K562 (cell line): ENCODE data around the gene TUBB6. TPM values are rescaled to one million over a fixed set of nuclear protein-coding genes. Genes with fewer than 3 reads are reported as not detected.
A peak's percentile ranks its signal among the peaks of the same experiment; 100 is the strongest.

ENCODE experiments used
- CEBPG ChIP-seq, 3 experiments: fragments of 200-800 bp in 1 of 3; sonication (Bioruptor generic) in 1 of 3; sonication (generic) in 1 of 3; formaldehyde crosslinking in 1 of 3; IDR thresholded peaks in 2 of 3; conservative IDR thresholded peaks in 1 of 3; 2 replicates each; pipeline versions ENCODE4 v1.6.1 to v1.8.0; 2016 to 2022; ENCODE audit warnings: missing compliant biosample characterization in 2 of 3, missing genetic modification characterization in 2 of 3, mild to moderate bottlenecking in 1 of 3, missing genetic modification reagents in 1 of 3
- JUND ChIP-seq, 2 experiments: IDR thresholded peaks; 2 replicates in 1 of 2; 3 replicates in 1 of 2; pipeline ENCODE4 v1.6.1; 2011; ENCODE audit warnings: borderline replicate concordance in 2 of 2, low read depth in 2 of 2, low read length in 2 of 2, improper control_type of control experiment in 1 of 2, missing biosample characterization in 1 of 2, missing genetic modification characterization in 1 of 2, missing genetic modification reagents in 1 of 2
- L3MBTL2 ChIP-seq: fragments of 450-650 bp; IDR thresholded peaks from 2 replicates; pipeline ENCODE4 v1.6.1; 2016; ENCODE audit warnings: mild to moderate bottlenecking, moderate library complexity
- MAZ ChIP-seq, 2 experiments: fragments of 450-650 bp in 1 of 2; sonication (generic) in 1 of 2; formaldehyde crosslinking; IDR thresholded peaks in 1 of 2; conservative IDR thresholded peaks in 1 of 2; 2 replicates each; pipeline versions ENCODE4 v1.4.0 to v1.5.0; 2020; ENCODE audit warnings: mild to moderate bottlenecking in 1 of 2, missing genetic modification reagents in 1 of 2
- MGA ChIP-seq: fragments of 450-650 bp; IDR thresholded peaks from 2 replicates; pipeline ENCODE4 v1.6.1; 2016; ENCODE audit warnings: mild to moderate bottlenecking, moderate library complexity
- RBFOX2 ChIP-seq: fragments of 200-400 bp; formaldehyde crosslinking; IDR thresholded peaks from 2 replicates; pipeline ENCODE4 v1.6.1; 2017; ENCODE audit warnings: low read depth, mild to moderate bottlenecking, low read length, moderate library complexity
- SMAD4 ChIP-seq: fragments of 250-450 bp; sonication (Bioruptor Pico); conservative IDR thresholded peaks from 2 replicates; pipeline ENCODE4 v1.8.0; 2021; ENCODE audit warnings: inconsistent platforms, mild to moderate bottlenecking, moderate library complexity
- SMARCA4 ChIP-seq: fragments of 450-650 bp; IDR thresholded peaks from 2 replicates; pipeline ENCODE4 v1.6.1; 2016
- SREBF2 ChIP-seq: sonication (generic); formaldehyde crosslinking; IDR thresholded peaks from 2 replicates; pipeline ENCODE4 v1.4.0; 2020; ENCODE audit warnings: mild to moderate bottlenecking, missing genetic modification reagents
- ZBTB33 ChIP-seq: sonication (generic); formaldehyde crosslinking; IDR thresholded peaks from 2 replicates; pipeline ENCODE4 v1.8.1; 2023; ENCODE audit warnings: mild to moderate bottlenecking, missing genetic modification reagents
- ZNF174 ChIP-seq: fragments of 250-450 bp; sonication (Bioruptor Pico); IDR thresholded peaks from 2 replicates; pipeline ENCODE4 v1.4.0; 2020; ENCODE audit warnings: mild to moderate bottlenecking
- ZNF280B ChIP-seq: fragments of 250-450 bp; sonication (Bioruptor Pico); IDR thresholded peaks from 2 replicates; pipeline ENCODE4 v1.5.1; 2021; ENCODE audit warnings: mild to moderate bottlenecking
- polyA plus RNA-seq, 8 experiments: library from polyadenylated mRNA; depleted of rRNA in 4 of 8; stranded (reverse) in 5 of 8; unstranded in 3 of 8; fragments of >200 nt; fragmentation: Nextera tagmentation in 2 of 8; fragmentation: Illumina TruSeq in 1 of 8; extraction: Ambion mirVana in 2 of 8; extraction: Trizol in 1 of 8; gene quantifications; 2 replicates each; pipeline versions ENCODE4 v1.2.1 to v1.2.3, GENCODE V29; 2011 to 2014; ENCODE audit warnings: inconsistent platforms in 1 of 8, missing spikeins in 1 of 8
- total RNA-seq, 7 experiments: library from RNA; depleted of rRNA in 6 of 7; stranded (reverse); fragments of >200 nt in 6 of 7; fragmentation: Illumina TruSeq in 2 of 7; extraction: Trizol in 2 of 7; gene quantifications; 2 replicates each; pipeline versions ENCODE4 v1.2.1 to v1.2.3, GENCODE V29; 2011 to 2021; ENCODE audit warnings: low replicate concordance in 1 of 7

TUBB6 gene
- total and polyA plus RNA-seq, 9 of the 15 experiments (the other 6 are each of a cell fraction or from before 2014, with no cell fraction given) = 43.9 to 404 (median 81.1) TPM

GRCh38 chr18:12296087-12296403 lies 12.0 kb upstream of the TUBB6 start (continued):
- TF ChIP-seq ZBTB33 (CRISPR knock-in tag) (peak; percentile 29; the same call in 1 of the 2 replicates), ZNF280B (no peak), SMAD4 (CRISPR knock-in tag) (0 out of 2 replicates have a peak, but pooled peaks have one; percentile 44), CEBPG (CRISPR knock-in tag; IDR thresholded peaks at IDR 0.05) (no peak), CEBPG (tag; conservative IDR thresholded peaks at IDR 0.05 in 1 of 2, IDR thresholded peaks at IDR 0.05 in 1 of 2) (no peak), L3MBTL2 (peak; percentile 45; the same call in 1 of the 2 replicates), MGA (peak; percentile 68), SMARCA4 (peak; percentile 25; the same call in 1 of the 2 replicates), RBFOX2 (0 out of 2 replicates have a peak, but pooled peaks have one; percentile 22), MAZ (CRISPR knock-in tag; conservative IDR thresholded peaks at IDR 0.05 in 1 of 2, IDR thresholded peaks at IDR 0.05 in 1 of 2) (peak in 1 of 2 experiments; percentile 43; a peak in 1 of 4 replicates), ZNF174 (CRISPR knock-in tag) (no peak), SREBF2 (CRISPR knock-in tag) (no peak), JUND (IDR thresholded peaks at IDR 0.05; ENCODE audit: borderline replicate concordance, low read depth, low read length) (peak; percentile 57; the same call in 1 of the 2 replicates), JUND (tag; IDR thresholded peaks at IDR 0.05; ENCODE audit: borderline replicate concordance, low read depth, low read length) (peak; percentile 27; the same call in 1 of the 3 replicates)
